CD8-positive, alpha-beta memory T cell (primary cell): ENCODE data around the gene MYO1C. TPM values are rescaled to one million over a fixed set of nuclear protein-coding genes. Genes with fewer than 3 reads are reported as not detected.
A peak's percentile ranks its signal among the peaks of the same experiment; 100 is the strongest.
"Not testable (repeated sequence)": the region's sequence is repeated elsewhere in the genome, so short reads cannot be mapped to it uniquely, and the experiment has no call there.

Experiments used
- CTCF ChIA-PET: fragments of 350-600 bp; sonication (Branson Sonifier 250); formaldehyde crosslinking; loops from one replicate; lab custom pipeline; 2021; ENCODE audit warnings: antibody characterized with exemption; lab: Charles Lee
- POLR2A ChIA-PET: fragments of 350-600 bp; sonication (Branson Sonifier 250); formaldehyde crosslinking; loops from one replicate; lab custom pipeline; 2021; ENCODE audit warnings: antibody characterized with exemption; lab: Charles Lee
- DNase-seq, 5 donors: peaks; one replicate each; pipeline versions ENCODE4 v3.0.0 to v3.0.0-alpha.2; 2020 to 2022; ENCODE audit warnings: mixed read lengths in 1 of 5
- H3K27ac ChIP-seq: one replicate; pipeline ENCODE4 v1.7.0; 2013; ENCODE audit warnings: low read depth, mild to moderate bottlenecking, low read length, moderate library complexity
- H3K27me3 ChIP-seq: 2 replicates; pipeline ENCODE4 v1.7.0; 2013; ENCODE audit warnings: low read length, mild to moderate bottlenecking; ENCODE audit not compliant: insufficient read depth, poor library complexity, severe bottlenecking
- H3K36me3 ChIP-seq: 2 replicates; pipeline ENCODE4 v1.7.0; 2013; ENCODE audit warnings: mild to moderate bottlenecking, low read length, moderate library complexity; ENCODE audit not compliant: insufficient read depth
- H3K4me1 ChIP-seq: 2 replicates; pipeline ENCODE4 v1.7.0; 2013; ENCODE audit warnings: mild to moderate bottlenecking, low read length, moderate library complexity; ENCODE audit not compliant: insufficient read depth
- H3K4me3 ChIP-seq: 2 replicates; pipeline ENCODE4 v1.7.0; 2013; ENCODE audit warnings: mild to moderate bottlenecking, low read length
- H3K9me3 ChIP-seq: 2 replicates; pipeline ENCODE4 v1.7.0; 2013; ENCODE audit warnings: mild to moderate bottlenecking, low read length
- H3K27ac Mint-ChIP-seq, 8 donors: one replicate each; pipeline ENCODE4 v1.8.0; 2020 to 2021; ENCODE audit warnings: mixed read lengths in 8 of 8, mild to moderate bottlenecking in 6 of 8, inconsistent platforms in 3 of 8, moderate library complexity in 3 of 8
- H3K27me3 Mint-ChIP-seq, 2 donors: one replicate each; pipeline ENCODE4 v1.8.0; 2020 to 2021; ENCODE audit warnings: mixed read lengths in 2 of 2, mild to moderate bottlenecking in 1 of 2, moderate library complexity in 1 of 2
- H3K36me3 Mint-ChIP-seq, 3 donors: one replicate each; pipeline ENCODE4 v1.8.0; 2020 to 2021; ENCODE audit warnings: mixed read lengths in 3 of 3, inconsistent platforms in 1 of 3, mild to moderate bottlenecking in 1 of 3
- H3K4me1 Mint-ChIP-seq, 3 donors: one replicate each; pipeline ENCODE4 v1.8.0; 2020 to 2021; ENCODE audit warnings: mixed read lengths in 3 of 3, inconsistent platforms in 1 of 3, mild to moderate bottlenecking in 1 of 3
- H3K4me3 Mint-ChIP-seq, 7 donors: one replicate each; pipeline ENCODE4 v1.8.0; 2020 to 2021; ENCODE audit warnings: mixed read lengths in 7 of 7, mild to moderate bottlenecking in 6 of 7, moderate library complexity in 4 of 7, inconsistent platforms in 2 of 7
- H3K9me3 Mint-ChIP-seq, 5 donors: one replicate each; pipeline ENCODE4 v1.8.0; 2020 to 2022; ENCODE audit warnings: mixed read lengths in 5 of 5, mild to moderate bottlenecking in 3 of 5, moderate library complexity in 2 of 5, inconsistent platforms in 1 of 5
- polyA plus RNA-seq: library from polyadenylated mRNA; unstranded; fragments of 300-500 nt; fragmentation: Illumina TruSeq; gene quantifications from one replicate; pipeline ENCODE4 v1.2.3, GENCODE V29; 2021
- total RNA-seq, 2 experiments: library from RNA; stranded (reverse); gene quantifications; one replicate each; pipeline ENCODE4 v1.2.3, GENCODE V29; 2021

The MYO1C gene
- total and polyA plus RNA-seq, 3 experiments from 2014 or later = 5.7 to 36.9 (median 36.6) TPM

- H3K36me3 ChIP-seq = peaks cover 21% of the 10 kb centered on the region
- H3K36me3 Mint-ChIP-seq = peaks cover 0 to 53% (median 5%) of the 10 kb centered on the region in 3 donors
- peak; percentile 25 to 79 (median 54) for DNase-seq
- H3K4me3 Mint-ChIP-seq = peak overlapping the region; percentile 93 to 98 (median 94)
- H3K27me3 Mint-ChIP-seq = no peaks in the 10 kb centered on the region
- POLR2A ChIA-PET = interaction anchor here (0.5 to 2.3 kb wide), 21 partner anchors 11 to 265 kb away, joined by 3 to 32 read pairs (median 5); partner anchors contain the start of genes CRK, RILP, SLC43A2 and YWHAE
- H3K4me1 Mint-ChIP-seq = peaks cover 22 to 43% (median 35%) of the 10 kb centered on the region in 3 donors
- H3K4me3 ChIP-seq = peak overlapping the region; percentile 88
- peaks cover 21% of the 10 kb centered on the region for H3K4me1 ChIP-seq
- no peaks in the 10 kb centered on the region for H3K9me3 ChIP-seq
- H3K27ac ChIP-seq = peak overlapping the region; percentile 89
- no peaks in the 10 kb centered on the region for H3K27me3 ChIP-seq
- CTCF ChIA-PET = interaction anchor here (0.7 to 3.7 kb wide), 32 partner anchors 11 to 259 kb away, joined by 3 to 103 read pairs (median 4); partner anchors contain the start of genes CRK, MYO1C, RILP and YWHAE
- peak overlapping the region; percentile 89 to 99 (median 96) for H3K27ac Mint-ChIP-seq
- no peaks in the 10 kb centered on the region for H3K9me3 Mint-ChIP-seq
Measured at GRCh38 chr17:1515640-1516387, 23.3 kb upstream of the MYO1C start.

- no peaks in the 10 kb centered on the region for H3K9me3 Mint-ChIP-seq
- H3K9me3 ChIP-seq = no peaks in the 10 kb centered on the region
- POLR2A ChIA-PET = no interaction called here
- peaks cover 15% of the 10 kb centered on the region for H3K4me1 ChIP-seq
- peaks cover 31% of the 10 kb centered on the region for H3K36me3 ChIP-seq
- CTCF ChIA-PET = interaction anchor here (4.5 kb wide), 1 partner anchor 147 kb away, joined by 20 read pairs; no protein-coding TSS in a partner anchor
- no peak overlapping the region for H3K4me3 ChIP-seq
- no peaks in the 10 kb centered on the region for H3K27me3 Mint-ChIP-seq
- no peak for DNase-seq
- peaks cover 23 to 47% (median 39%) of the 10 kb centered on the region in 3 donors for H3K4me1 Mint-ChIP-seq
- H3K36me3 Mint-ChIP-seq = peaks cover 0 to 75% (median 9%) of the 10 kb centered on the region in 3 donors
- H3K4me3 Mint-ChIP-seq = no peak overlapping the region
- H3K27ac Mint-ChIP-seq = peak overlapping the region in 3 of 8 donors; percentile 26 to 74 (median 51)
- H3K27me3 ChIP-seq = no peaks in the 10 kb centered on the region
- H3K27ac ChIP-seq = no peak overlapping the region
Measured at GRCh38 chr17:1512351-1512750, 19.9 kb upstream of the MYO1C start.

- Histone ChIP-seq H3K4me3 (no peak overlapping the region), H3K27me3 (no peaks in the 10 kb centered on the region), H3K9me3 (no peaks in the 10 kb centered on the region), H3K4me1 (peaks cover 15% of the 10 kb centered on the region), H3K27ac (no peak overlapping the region), H3K36me3 (peaks cover 34% of the 10 kb centered on the region)
- H3K36me3 Mint-ChIP-seq = peaks cover 0 to 80% (median 11%) of the 10 kb centered on the region in 3 donors
- no peaks in the 10 kb centered on the region for H3K9me3 Mint-ChIP-seq
- no peak overlapping the region for H3K4me3 Mint-ChIP-seq
- peaks cover 23 to 45% (median 39%) of the 10 kb centered on the region in 3 donors for H3K4me1 Mint-ChIP-seq
- no peaks in the 10 kb centered on the region for H3K27me3 Mint-ChIP-seq
- DNase-seq = no peak
- H3K27ac Mint-ChIP-seq = peak overlapping the region in 1 of 8 donors; percentile 74
- ChIA-PET POLR2A (no interaction called here), CTCF (interaction anchor here (4.5 kb wide), 1 partner anchor 147 kb away, joined by 20 read pairs; no protein-coding TSS in a partner anchor)
Measured at GRCh38 chr17:1511756-1512321, 19.4 kb upstream of the MYO1C start.

- Mint-ChIP-seq H3K4me3 (no peak overlapping the region), H3K9me3 (no peaks in the 10 kb centered on the region), H3K27me3 (no peaks in the 10 kb centered on the region), H3K27ac (peak overlapping the region in 1 of 8 donors; percentile 75), H3K4me1 (peaks cover 23 to 41% (median 39%) of the 10 kb centered on the region in 3 donors), H3K36me3 (peaks cover 0 to 84% (median 11%) of the 10 kb centered on the region in 3 donors)
- CTCF ChIA-PET = interaction anchor here (4.5 kb wide), 1 partner anchor 146 kb away, joined by 20 read pairs; no protein-coding TSS in a partner anchor
- peaks cover 40% of the 10 kb centered on the region for H3K36me3 ChIP-seq
- H3K9me3 ChIP-seq = no peaks in the 10 kb centered on the region
- POLR2A ChIA-PET = no interaction called here
- H3K4me1 ChIP-seq = peaks cover 15% of the 10 kb centered on the region
- no peak overlapping the region for H3K27ac ChIP-seq
- DNase-seq = no peak
- no peaks in the 10 kb centered on the region for H3K27me3 ChIP-seq
- no peak overlapping the region for H3K4me3 ChIP-seq
Measured at GRCh38 chr17:1511290-1511689, 18.8 kb upstream of the MYO1C start.

GRCh38 chr17:1509290-1509881, 16.9 kb upstream of the MYO1C start:
- Histone ChIP-seq H3K4me3 (no peak overlapping the region), H3K27me3 (no peaks in the 10 kb centered on the region), H3K27ac (no peak overlapping the region), H3K9me3 (no peaks in the 10 kb centered on the region), H3K36me3 (peaks cover 41% of the 10 kb centered on the region), H3K4me1 (peaks cover 2% of the 10 kb centered on the region)
- ChIA-PET CTCF (interaction anchor here (1.5 to 4.5 kb wide), 2 partner anchors 121 to 144 kb away, joined by 3 to 20 read pairs; no protein-coding TSS in a partner anchor), POLR2A (interaction anchor here (0.5 kb wide), 1 partner anchor 121 kb away, joined by 4 read pairs; no protein-coding TSS in a partner anchor)
- peaks cover 10 to 27% (median 23%) of the 10 kb centered on the region in 3 donors for H3K4me1 Mint-ChIP-seq
- H3K36me3 Mint-ChIP-seq = peaks cover 0 to 86% (median 11%) of the 10 kb centered on the region in 3 donors
- no peak overlapping the region for H3K27ac Mint-ChIP-seq
- H3K4me3 Mint-ChIP-seq = peak overlapping the region in 1 of 7 donors; percentile 32
- no peaks in the 10 kb centered on the region for H3K27me3 Mint-ChIP-seq
- no peak for DNase-seq
- no peaks in the 10 kb centered on the region for H3K9me3 Mint-ChIP-seq

- DNase-seq, H3K9me3 Mint-ChIP-seq, POLR2A ChIA-PET, H3K4me3 ChIP-seq, H3K9me3 ChIP-seq, H3K27ac ChIP-seq, H3K27me3 Mint-ChIP-seq, H3K4me3 Mint-ChIP-seq, H3K4me1 ChIP-seq, H3K27ac Mint-ChIP-seq, H3K27me3 ChIP-seq: not testable (repeated sequence)
- Mint-ChIP-seq H3K4me1 (peaks cover 8 to 21% (median 19%) of the 10 kb centered on the region in 3 donors), H3K36me3 (peaks cover 0 to 87% (median 13%) of the 10 kb centered on the region in 3 donors)
- CTCF ChIA-PET = interaction anchor here (1.5 kb wide), 1 partner anchor 122 kb away, joined by 3 read pairs; no protein-coding TSS in a partner anchor
- peaks cover 41% of the 10 kb centered on the region for H3K36me3 ChIP-seq
Measured at GRCh38 chr17:1508709-1509108, 16.2 kb upstream of the MYO1C start.

GRCh38 chr17:1506649-1507267, 14.3 kb upstream of the MYO1C start:
- no peaks in the 10 kb centered on the region for H3K27me3 ChIP-seq
- CTCF ChIA-PET = no interaction called here
- no peaks in the 10 kb centered on the region for H3K9me3 ChIP-seq

More at GRCh38 chr17:1506649-1507267, 14.3 kb upstream of the MYO1C start:
- H3K27me3 Mint-ChIP-seq = no peaks in the 10 kb centered on the region
- H3K4me1 ChIP-seq = no peaks in the 10 kb centered on the region
- no peak for DNase-seq
- no peak overlapping the region for H3K4me3 Mint-ChIP-seq
- POLR2A ChIA-PET = no interaction called here
- peaks cover 0 to 73% (median 8%) of the 10 kb centered on the region in 3 donors for H3K36me3 Mint-ChIP-seq
- H3K36me3 ChIP-seq = peaks cover 23% of the 10 kb centered on the region
- H3K4me1 Mint-ChIP-seq = peaks cover 7 to 10% (median 9%) of the 10 kb centered on the region in 3 donors
- no peak overlapping the region for H3K27ac ChIP-seq
- no peak overlapping the region for H3K4me3 ChIP-seq
- peak overlapping the region in 2 of 8 donors; percentile 50 to 61 for H3K27ac Mint-ChIP-seq
- no peaks in the 10 kb centered on the region for H3K9me3 Mint-ChIP-seq
